Hepatocyte (in vitro differentiated cells): ENCODE data around the gene CPEB2. TPM values are rescaled to one million over a fixed set of nuclear protein-coding genes. Genes with fewer than 3 reads are reported as not detected.

Experiments used
- DNase-seq: peaks from one replicate; pipeline ENCODE4 v3.0.0-alpha.2; 2016; ENCODE audit warnings: low spot score
- H2AFZ ChIP-seq: fragments of 200-600 bp; sonication (generic); 2 replicates; pipeline ENCODE4 v1.6.0; 2016; ENCODE audit warnings: antibody characterized with exemption, mild to moderate bottlenecking
- H3K27ac ChIP-seq: fragments of 200-600 bp; sonication (generic); 2 replicates; pipeline ENCODE4 v1.5.1; 2016; ENCODE audit warnings: mild to moderate bottlenecking
- H3K27me3 ChIP-seq: fragments of 200-600 bp; sonication (generic); 2 replicates; pipeline ENCODE4 v1.6.1; 2016
- H3K36me3 ChIP-seq: fragments of 200-600 bp; sonication (generic); replicated peaks from 2 replicates; pipeline ENCODE4 v1.5.1; 2016; ENCODE audit warnings: low read depth; ENCODE audit not compliant: insufficient read depth
- H3K4me1 ChIP-seq: fragments of 200-600 bp; sonication (generic); 2 replicates; pipeline ENCODE4 v1.5.1; 2016; ENCODE audit warnings: mild to moderate bottlenecking, moderate library complexity; ENCODE audit not compliant: insufficient read depth
- H3K4me2 ChIP-seq: fragments of 200-600 bp; sonication (generic); 2 replicates; pipeline ENCODE4 v1.6.0; 2016
- H3K4me3 ChIP-seq: fragments of 200-600 bp; sonication (generic); 2 replicates; pipeline ENCODE4 v1.5.1; 2016; ENCODE audit warnings: mild to moderate bottlenecking
- H3K79me2 ChIP-seq: fragments of 200-600 bp; sonication (generic); 2 replicates; pipeline ENCODE4 v1.6.0; 2017; ENCODE audit warnings: mild to moderate bottlenecking
- H3K9me2 ChIP-seq: fragments of 200-600 bp; sonication (generic); replicated peaks from 2 replicates; pipeline ENCODE4 v1.6.0; 2017; ENCODE audit warnings: mild to moderate bottlenecking; ENCODE audit not compliant: insufficient read depth
- H3K9me3 ChIP-seq: fragments of 200-600 bp; sonication (generic); 2 replicates; pipeline ENCODE4 v1.5.1; 2016; ENCODE audit warnings: low read depth, mild to moderate bottlenecking
- H4K20me1 ChIP-seq: fragments of 200-600 bp; sonication (generic); 2 replicates; pipeline ENCODE4 v1.6.0; 2016; ENCODE audit warnings: mild to moderate bottlenecking; ENCODE audit not compliant: insufficient read depth, poor library complexity, severe bottlenecking
- CTCF ChIP-seq: fragments of 200-600 bp; sonication (generic); IDR thresholded peaks from 2 replicates; pipeline ENCODE4 v1.5.1; 2016; ENCODE audit warnings: antibody characterized with exemption, mild to moderate bottlenecking; ENCODE audit not compliant: poor library complexity
- EZH2 ChIP-seq: fragments of 200-600 bp; sonication (generic); IDR thresholded peaks from 2 replicates; pipeline ENCODE4 v1.6.1; 2016; ENCODE audit warnings: antibody characterized with exemption, mild to moderate bottlenecking, borderline replicate concordance
- EZH2phosphoT487 ChIP-seq: fragments of 200-600 bp; sonication (generic); IDR thresholded peaks from one replicate; pipeline ENCODE4 v1.6.1; 2018; ENCODE audit warnings: antibody characterized with exemption, mild to moderate bottlenecking, low read depth, moderate library complexity; ENCODE audit not compliant: unreplicated experiment, severe bottlenecking
- WGBS: methylation state at CpG from one replicate; pipeline ENCODE4 v1.1.6; 2016; ENCODE audit warnings: low lambda C conversion rate; ENCODE audit errors: missing lambda C conversion rate; 5-methylcytosine and 5-hydroxymethylcytosine counted together
- polyA plus RNA-seq: library from polyadenylated mRNA; unstranded; fragments of >200 nt; fragmentation: Nextera tagmentation; extraction: Ambion mirVana; gene quantifications from 2 replicates; pipeline ENCODE4 v1.2.1, GENCODE V29; 2016
- total RNA-seq: library from RNA; depleted of rRNA; stranded (reverse); fragments of >200 nt; gene quantifications from 2 replicates; pipeline ENCODE4 v1.2.3, GENCODE V29; 2014

Gene CPEB2
- total and polyA plus RNA-seq, 2 experiments from 2014 or later = 4.4 to 18.1 TPM

DNA sequence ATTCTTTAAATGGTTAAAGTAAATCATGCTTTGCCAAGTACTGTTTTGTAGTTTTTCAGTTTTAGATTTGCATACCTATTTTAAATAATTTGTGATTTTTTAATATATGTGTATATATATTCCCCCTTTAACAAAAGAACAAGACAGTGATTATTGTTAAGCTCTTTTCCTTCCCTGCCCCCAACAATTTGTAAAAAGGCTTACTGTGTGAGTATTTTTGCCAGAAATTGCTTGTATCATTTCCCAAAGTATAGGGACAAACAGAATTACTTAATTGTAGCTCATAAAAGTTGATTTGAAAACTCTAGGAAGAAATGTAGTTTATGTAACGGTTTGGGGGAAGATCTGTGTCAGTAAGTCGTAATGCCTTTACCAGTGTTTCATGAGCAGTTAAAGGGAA lies 19.0 kb downstream of the CPEB2 start:
- no peaks in the 10 kb centered on the region for H3K4me1 ChIP-seq
- H3K4me2 ChIP-seq = no peak overlapping the region
- peaks cover 3% of the 10 kb centered on the region for H3K79me2 ChIP-seq
- H3K9me2 ChIP-seq = no peaks in the 10 kb centered on the region
- H3K36me3 ChIP-seq = no peaks in the 10 kb centered on the region
- no peak overlapping the region for H3K27ac ChIP-seq
- no peak overlapping the region for H2AFZ ChIP-seq
- H3K9me3 ChIP-seq = no peaks in the 10 kb centered on the region
- no peak for TF ChIP-seq EZH2phosphoT487
- TF ChIP-seq CTCF = no peak
- no peak for TF ChIP-seq EZH2
- no peaks in the 10 kb centered on the region for H3K27me3 ChIP-seq
- peaks cover 6% of the 10 kb centered on the region for H4K20me1 ChIP-seq
- DNase-seq = no peak
- WGBS = 30% methylated on average over 2 of the region's 2 CpGs
- no peak overlapping the region for H3K4me3 ChIP-seq

GRCh38 chr4:15021946-15022345 lies 19.7 kb downstream of the CPEB2 start:
- Histone ChIP-seq H3K4me1 (no peaks in the 10 kb centered on the region), H3K9me2 (no peaks in the 10 kb centered on the region), H3K27ac (no peak overlapping the region), H3K9me3 (no peaks in the 10 kb centered on the region), H3K79me2 (peaks cover 3% of the 10 kb centered on the region), H3K4me3 (no peak overlapping the region), H3K27me3 (no peaks in the 10 kb centered on the region), H3K4me2 (no peak overlapping the region), H2AFZ (no peak overlapping the region), H4K20me1 (peaks cover 6% of the 10 kb centered on the region), H3K36me3 (no peaks in the 10 kb centered on the region)
- no peak for DNase-seq
- TF ChIP-seq CTCF (no peak), EZH2 (no peak), EZH2phosphoT487 (no peak)
- 95% methylated on average over 2 of the region's 2 CpGs for WGBS

DNA sequence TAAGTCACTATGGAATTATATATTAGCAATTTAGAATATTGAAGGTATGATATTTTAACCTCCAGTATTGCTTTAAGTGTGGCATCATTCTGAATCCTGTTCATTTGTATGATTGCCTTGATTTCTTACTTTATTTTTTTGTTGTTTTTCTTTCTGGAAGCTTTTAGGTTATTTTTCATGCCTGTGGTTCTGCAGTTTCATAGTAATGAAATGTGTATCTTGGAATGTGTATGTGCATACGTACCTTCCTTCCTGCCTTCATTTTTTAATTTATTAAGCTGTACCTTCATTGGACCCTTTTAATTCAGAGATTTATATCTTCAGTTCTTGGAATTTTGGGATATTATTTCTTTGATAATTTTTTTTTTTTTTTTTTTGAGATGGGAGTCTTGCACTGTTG lies 22.1 kb downstream of the CPEB2 start:
- no peaks in the 10 kb centered on the region for H3K9me2 ChIP-seq
- H3K4me1 ChIP-seq = no peaks in the 10 kb centered on the region
- peaks cover 18% of the 10 kb centered on the region for H3K79me2 ChIP-seq
- 7% methylated on average over 1 of the region's 1 CpG for WGBS
- no peak overlapping the region for H3K4me2 ChIP-seq
- H2AFZ ChIP-seq = no peak overlapping the region
- H4K20me1 ChIP-seq = peaks cover 6% of the 10 kb centered on the region
- no peaks in the 10 kb centered on the region for H3K27me3 ChIP-seq
- no peaks in the 10 kb centered on the region for H3K9me3 ChIP-seq
- TF ChIP-seq EZH2 (no peak), CTCF (no peak), EZH2phosphoT487 (no peak)
- H3K36me3 ChIP-seq = no peaks in the 10 kb centered on the region
- no peak for DNase-seq
- no peak overlapping the region for H3K4me3 ChIP-seq
- no peak overlapping the region for H3K27ac ChIP-seq

GRCh38 chr4:15025693-15026092 lies 23.4 kb downstream of the CPEB2 start:
- TF ChIP-seq EZH2 (no peak), EZH2phosphoT487 (no peak), CTCF (no peak)
- no peaks in the 10 kb centered on the region for H3K9me2 ChIP-seq
- peaks cover 6% of the 10 kb centered on the region for H4K20me1 ChIP-seq
- no peaks in the 10 kb centered on the region for H3K9me3 ChIP-seq
- WGBS = 94% methylated on average over 5 of the region's 5 CpGs
- H3K4me1 ChIP-seq = no peaks in the 10 kb centered on the region
- DNase-seq = no peak
- no peaks in the 10 kb centered on the region for H3K36me3 ChIP-seq
- no peak overlapping the region for H3K27ac ChIP-seq
- H3K4me2 ChIP-seq = no peak overlapping the region
- no peak overlapping the region for H3K4me3 ChIP-seq
- H2AFZ ChIP-seq = no peak overlapping the region
- H3K79me2 ChIP-seq = peaks cover 24% of the 10 kb centered on the region
- no peaks in the 10 kb centered on the region for H3K27me3 ChIP-seq
